Urinary bladder (tissue), 4 donors: Measurements from ENCODE around the gene UBE2G1. TPM values are rescaled to one million over a fixed set of nuclear protein-coding genes. Genes with fewer than 3 reads are reported as not detected.
A peak's percentile ranks its signal among the peaks of the same experiment; 100 is the strongest.

ENCODE experiments used
- DNase-seq: peaks from one replicate; pipeline ENCODE4 v3.0.0-alpha.2; 2015; ENCODE audit errors: extremely low spot score
- H3K27ac ChIP-seq: one replicate; pipeline ENCODE4 v1.5.1; 2013; ENCODE audit warnings: low read depth, mild to moderate bottlenecking, moderate library complexity
- H3K36me3 ChIP-seq: one replicate; pipeline ENCODE4 v1.6.1; 2013; ENCODE audit warnings: mild to moderate bottlenecking, moderate library complexity; ENCODE audit not compliant: insufficient read depth
- H3K4me1 ChIP-seq: one replicate; pipeline ENCODE4 v1.6.1; 2013; ENCODE audit warnings: mild to moderate bottlenecking, moderate library complexity; ENCODE audit not compliant: insufficient read depth
- H3K4me3 ChIP-seq: one replicate; pipeline ENCODE4 v1.5.1; 2013; ENCODE audit warnings: low read depth, low read length
- WGBS: extraction: QIAGEN DNeasy Blood & Tissue Kit; methylation state at CpG from one replicate; pipeline ENCODE4 v1.1.7; 2013; 5-methylcytosine and 5-hydroxymethylcytosine counted together
- polyA plus RNA-seq: library from polyadenylated mRNA; stranded (reverse); fragments of 200-250 nt; gene quantifications from one replicate; pipeline ENCODE4 v1.2.3, GENCODE V29; 2013
- small RNA-seq: library from RNA; depleted of rRNA; stranded (forward); fragments of <200 nt; gene quantifications from one replicate; pipeline ENCODE3, GENCODE V24; 2014
- total RNA-seq: library from RNA; depleted of rRNA; stranded (reverse); fragments of >200 nt; gene quantifications from one replicate; pipeline ENCODE4 v1.2.3, GENCODE V29; 2014
- donor health status: healthy with polysubstance abuse.
- donor health status: healthy.

Gene UBE2G1
- total and polyA plus RNA-seq, 2 donors: 39.5 to 56.8 TPM

GRCh38 chr17:4229627-4230541 is 136.6 kb downstream of the UBE2G1 start:
- H3K4me3 ChIP-seq: no peak overlapping the region
- peak; percentile 75 for DNase-seq
- H3K4me1 ChIP-seq: no peaks in the 10 kb centered on the region
- peaks cover 2% of the 10 kb centered on the region for H3K36me3 ChIP-seq
- H3K27ac ChIP-seq: no peak overlapping the region
- WGBS: 26% methylated on average over 8 of the region's 8 CpGs

- WGBS: 92% methylated on average over 47 of the region's 47 CpGs
These were observed 144.4 kb downstream of the UBE2G1 start for GRCh38 chr17:4221899-4222659.

GRCh38 chr17:4221163-4221562 is 145.3 kb downstream of the UBE2G1 start:
- Histone ChIP-seq H3K4me1 (no peaks in the 10 kb centered on the region), H3K4me3 (no peak overlapping the region), H3K36me3 (peaks cover 2% of the 10 kb centered on the region), H3K27ac (no peak overlapping the region)
- DNase-seq: no peak
- 84% methylated on average over 4 of the region's 4 CpGs for WGBS

More at GRCh38 chr17:4221899-4222659, 144.4 kb downstream of the UBE2G1 start:
- no peaks in the 10 kb centered on the region for H3K4me1 ChIP-seq
- H3K36me3 ChIP-seq: peaks cover 2% of the 10 kb centered on the region
- no peak overlapping the region for H3K4me3 ChIP-seq
- no peak overlapping the region for H3K27ac ChIP-seq
- no peak for DNase-seq

- no peak for DNase-seq
- no peaks in the 10 kb centered on the region for H3K4me1 ChIP-seq
- H3K27ac ChIP-seq: no peak overlapping the region
- no peaks in the 10 kb centered on the region for H3K36me3 ChIP-seq
- WGBS: 31% methylated on average over 7 of the region's 7 CpGs
- H3K4me3 ChIP-seq: no peak overlapping the region
These were observed 145.8 kb downstream of the UBE2G1 start for GRCh38 chr17:4220655-4221054.

Small RNA genes lying within 50 kb of the gene (small RNA-seq; reads per million reads assigned to genes)
- gene RN7SL774P: not detected

Other genes starting within 250 kb of the UBE2G1 start
- gene ZZEF1, start 223.6 kb downstream of the UBE2G1 start, total RNA-seq: 44.5 TPM
- gene ZZEF1, start 223.6 kb downstream of the UBE2G1 start, polyA plus RNA-seq: 19.7 TPM
- gene CYB5D2, start 223.5 kb downstream of the UBE2G1 start, total RNA-seq: 11.1 TPM
- gene CYB5D2, start 223.5 kb downstream of the UBE2G1 start, polyA plus RNA-seq: 20.4 TPM
- gene ANKFY1, start 102.7 kb downstream of the UBE2G1 start, total RNA-seq: 52.7 TPM
- 21.3 TPM for gene ANKFY1, start 102.7 kb downstream of the UBE2G1 start, polyA plus RNA-seq
- 0.16 TPM for gene SPNS3, start 67.3 kb upstream of the UBE2G1 start, total RNA-seq
- 0.46 TPM for gene SPNS3, start 67.3 kb upstream of the UBE2G1 start, polyA plus RNA-seq
- 7.5 TPM for gene SPNS2, start 132.2 kb upstream of the UBE2G1 start, total RNA-seq
- 28.2 TPM for gene SPNS2, start 132.2 kb upstream of the UBE2G1 start, polyA plus RNA-seq
- gene MYBBP1A, start 188.7 kb upstream of the UBE2G1 start, total RNA-seq: 20.7 TPM
- gene MYBBP1A, start 188.7 kb upstream of the UBE2G1 start, polyA plus RNA-seq: 29.8 TPM
- 13.0 TPM for gene GGT6, start 193.9 kb upstream of the UBE2G1 start, total RNA-seq
- 11.5 TPM for gene GGT6, start 193.9 kb upstream of the UBE2G1 start, polyA plus RNA-seq
- gene SMTNL2, start 217.9 kb upstream of the UBE2G1 start, total RNA-seq: 8.0 TPM
- 5.0 TPM for gene SMTNL2, start 217.9 kb upstream of the UBE2G1 start, polyA plus RNA-seq